GM19239 (cell line): ENCODE measurements around the gene METTL8.
"Not testable (repeated sequence)": the region's sequence is repeated elsewhere in the genome, so short reads cannot be mapped to it uniquely, and the experiment has no call there.

Experiments
- DNase-seq: peaks from one replicate; pipeline ENCODE4 v3.0.0; 2011; ENCODE audit warnings: low spot score; ENCODE audit not compliant: insufficient read length
- FAIRE-seq: peaks from 2 replicates; lab custom pipeline; 2011; peaks lifted over from hg19 to GRCh38; lab: Jason Lieb, UNC

Gene METTL8

DNA sequence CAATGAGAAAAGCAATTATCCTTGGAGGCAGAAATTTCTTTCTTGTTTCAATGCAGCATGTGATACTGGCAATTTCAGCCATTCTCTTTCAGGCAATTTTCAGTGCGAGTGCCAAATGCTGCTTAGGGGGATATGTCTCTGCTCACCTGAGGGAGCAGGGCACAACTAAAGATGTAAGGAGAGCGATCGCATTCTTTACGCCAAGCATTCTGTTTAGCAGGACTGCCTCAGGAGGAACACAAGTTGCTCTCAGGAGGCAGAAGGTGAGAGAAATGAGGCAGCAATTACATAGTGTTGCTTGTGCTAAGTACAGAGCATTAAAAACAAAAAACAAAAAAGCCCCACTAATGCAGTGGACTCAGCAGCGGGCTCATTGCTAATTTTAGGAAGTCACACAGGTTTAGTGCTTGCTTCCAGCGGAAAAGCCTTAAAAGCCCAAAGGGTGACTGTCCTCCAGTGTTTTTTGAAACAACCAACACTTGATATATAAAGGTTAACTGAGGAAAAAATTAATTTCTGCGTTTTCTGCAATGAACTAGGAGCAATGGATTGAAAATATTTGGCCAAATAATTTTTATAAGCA lies 116.9 kb downstream of the METTL8 start:
- FAIRE-seq (peak; percentile 18), DNase-seq (no peak)

- FAIRE-seq (no peak), DNase-seq (no peak)
Measured at GRCh38 chr2:171316220-171316619, 117.6 kb downstream of the METTL8 start.

DNA sequence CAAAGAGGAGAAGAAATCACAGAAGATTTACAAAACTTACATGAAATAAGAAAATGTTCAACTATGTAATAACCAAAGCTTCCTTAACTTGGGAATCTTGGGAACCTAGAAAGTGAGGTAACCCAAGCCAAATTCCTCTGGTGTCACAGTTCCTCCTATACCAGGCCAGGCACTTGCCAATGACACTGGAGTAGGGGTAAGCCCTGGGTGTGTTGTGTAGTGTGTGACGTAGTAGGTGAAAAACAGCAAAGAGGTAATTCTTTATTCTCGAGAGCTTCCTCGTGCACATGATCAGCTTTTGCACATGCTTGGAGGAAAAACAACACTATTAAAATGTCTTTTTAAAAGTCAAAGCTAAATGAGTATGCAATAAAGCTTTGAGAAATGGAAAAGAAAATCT lies 118.0 kb downstream of the METTL8 start:
- DNase-seq: no peak
- no peak for FAIRE-seq

DNA sequence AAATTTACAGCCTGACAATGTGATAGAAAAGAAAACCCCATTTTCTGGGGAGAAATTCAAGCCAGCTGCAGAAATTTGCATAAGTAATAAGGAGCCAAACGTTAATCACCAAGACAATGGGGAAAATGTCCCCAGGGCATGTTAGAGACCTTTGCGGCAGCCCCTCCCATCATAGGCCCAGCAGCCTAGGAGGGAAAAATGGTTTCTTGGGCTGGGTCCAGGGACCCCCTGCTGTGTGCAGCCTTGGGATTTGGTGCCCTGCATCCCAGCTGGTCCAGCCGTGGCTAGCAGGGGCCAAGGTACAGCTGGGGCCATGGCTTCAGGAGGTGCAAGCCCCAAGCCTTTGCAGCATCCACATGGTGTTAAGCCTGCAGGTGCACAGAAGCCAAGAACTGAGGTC lies 121.6 kb downstream of the METTL8 start:
- DNase-seq: not testable (repeated sequence)

DNA sequence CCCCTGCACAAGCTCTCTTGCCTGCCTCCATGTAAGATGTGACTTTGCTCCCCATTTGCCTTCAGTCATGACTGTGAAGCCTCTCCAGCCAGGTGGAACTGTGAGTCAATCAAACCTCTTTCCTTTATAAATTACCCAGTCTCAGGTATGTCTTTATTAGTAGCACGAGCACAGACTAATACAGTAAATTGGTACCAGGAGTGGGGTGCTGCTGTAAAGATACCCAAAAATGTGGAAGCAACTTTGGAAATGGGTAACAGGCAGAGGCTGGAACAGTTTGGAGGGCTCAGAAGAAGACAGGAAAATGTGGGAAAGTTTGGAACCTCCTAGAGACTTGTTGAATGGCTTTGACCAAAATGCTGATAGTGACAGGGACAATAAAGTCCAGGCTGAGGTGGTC lies 122.2 kb downstream of the METTL8 start:
- FAIRE-seq, DNase-seq: not testable (repeated sequence)

More for the DNA sequence above, 121.6 kb downstream of the METTL8 start:
- not testable (repeated sequence) for FAIRE-seq

DNA sequence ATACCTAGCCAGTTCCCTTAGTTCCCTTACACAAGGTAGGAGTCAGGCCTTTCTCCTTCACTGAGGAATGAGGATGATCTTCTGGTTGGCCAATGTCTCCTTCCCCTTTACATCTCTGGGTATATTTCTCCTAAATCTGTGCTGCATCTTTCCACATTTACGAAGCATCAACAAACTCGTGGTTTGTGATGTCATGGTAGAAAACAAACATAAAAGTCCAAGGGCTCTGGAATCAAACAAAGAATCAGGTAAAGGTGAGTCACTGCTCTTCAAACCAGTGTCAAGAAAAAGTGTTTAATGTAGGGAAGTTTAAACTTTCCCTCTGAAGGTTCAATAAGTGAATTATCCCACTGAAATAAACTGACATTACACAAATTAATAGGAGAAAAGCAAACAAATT lies 122.9 kb downstream of the METTL8 start:
- FAIRE-seq (no peak), DNase-seq (no peak)

GRCh38 chr2:171309455-171310286 lies 124.1 kb downstream of the METTL8 start:
- no peak for DNase-seq
- FAIRE-seq: no peak

- DNase-seq (no peak), FAIRE-seq (no peak)
Measured at GRCh38 chr2:171308280-171309054, 125.3 kb downstream of the METTL8 start.

- DNase-seq (peak; percentile 12), FAIRE-seq (peak; percentile 63)
Measured at GRCh38 chr2:171307560-171307959, 126.2 kb downstream of the METTL8 start.

DNA sequence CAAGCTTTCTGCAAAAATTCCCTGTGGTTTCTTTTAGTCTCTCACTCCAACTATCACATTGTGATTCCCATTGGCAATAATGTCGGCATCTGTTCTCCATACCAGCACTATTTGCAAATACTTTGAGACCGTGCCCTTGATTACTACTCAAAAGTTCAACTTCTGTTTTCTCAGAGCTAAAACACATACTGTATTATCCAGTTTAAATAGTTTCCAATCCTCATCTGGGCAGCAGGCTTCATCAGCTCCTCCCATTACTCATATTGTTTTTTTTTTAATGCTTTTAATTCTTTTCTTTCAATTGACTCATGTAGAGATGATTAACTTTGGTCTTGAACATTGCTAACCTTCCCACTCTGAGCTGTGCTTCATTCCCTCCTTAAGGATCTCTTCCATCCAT lies 135.8 kb downstream of the METTL8 start:
- FAIRE-seq (no peak), DNase-seq (no peak)

- FAIRE-seq (no peak), DNase-seq (no peak)
Measured at GRCh38 chr2:171294608-171295007, 139.2 kb downstream of the METTL8 start.

GRCh38 chr2:171293661-171294060 lies 140.1 kb downstream of the METTL8 start:
- DNase-seq: no peak
- FAIRE-seq: no peak

DNA sequence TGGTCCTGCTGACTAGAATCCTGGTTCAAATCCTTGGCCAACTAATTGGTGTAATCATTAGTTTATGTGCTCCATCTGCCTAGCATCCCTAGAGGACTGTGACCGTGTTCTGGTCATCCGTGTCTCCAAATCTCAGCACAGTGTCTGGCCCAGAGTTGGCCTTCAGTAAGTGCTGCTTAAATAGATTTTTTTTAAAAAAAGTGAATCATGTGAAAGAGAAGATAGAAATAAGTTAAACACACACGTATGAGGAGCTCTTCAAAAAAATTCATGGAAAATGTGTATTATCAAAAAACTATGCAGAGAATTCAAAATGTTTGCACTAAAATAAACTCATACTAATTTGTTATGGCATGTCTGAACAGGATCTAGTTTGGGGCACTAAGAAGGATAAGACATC lies 143.8 kb downstream of the METTL8 start:
- FAIRE-seq (no peak), DNase-seq (no peak)

DNA sequence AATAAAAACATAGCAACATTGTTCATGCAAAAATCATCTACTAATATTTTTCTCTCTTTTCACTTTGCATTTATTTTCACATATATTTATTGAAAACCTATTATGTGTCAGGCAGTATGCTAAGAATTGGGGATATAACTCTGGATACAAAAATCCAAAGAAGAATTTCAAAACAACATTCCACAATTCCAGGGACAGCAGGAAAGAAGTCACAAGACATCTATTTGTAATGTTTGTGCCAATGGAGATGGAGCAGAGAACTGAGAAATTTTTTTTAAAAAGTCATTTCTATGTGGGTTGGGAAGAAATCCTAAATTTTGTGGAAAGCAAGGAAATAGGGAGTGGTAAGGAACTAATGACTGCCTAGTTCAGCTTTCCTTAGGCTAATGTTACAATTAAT lies 144.5 kb downstream of the METTL8 start:
- FAIRE-seq (no peak), DNase-seq (no peak)

DNA sequence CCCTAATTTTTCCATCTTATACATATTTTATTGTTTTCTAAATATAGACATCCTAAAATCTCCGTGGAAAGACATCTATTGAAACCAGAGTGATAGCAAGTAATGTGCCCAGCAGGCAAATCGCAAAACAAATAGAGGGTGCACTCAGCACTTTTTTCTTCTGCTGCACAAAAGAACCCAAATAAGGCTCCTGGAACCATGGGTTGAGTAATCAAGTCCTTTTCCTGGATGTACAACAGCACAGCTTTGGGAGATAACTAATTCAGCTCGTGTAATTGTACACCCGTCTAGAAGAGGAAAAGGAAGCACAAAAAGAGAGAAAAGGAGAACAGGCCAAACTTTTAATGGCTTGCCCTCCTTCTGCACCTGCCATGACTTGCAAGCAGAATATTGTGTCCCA lies 146.2 kb downstream of the METTL8 start:
- FAIRE-seq (no peak), DNase-seq (no peak)

- DNase-seq (no peak), FAIRE-seq (no peak)
Measured at GRCh38 chr2:171287036-171287571, 146.7 kb downstream of the METTL8 start.

- DNase-seq (no peak), FAIRE-seq (no peak)
Measured at GRCh38 chr2:171281110-171281509, 152.7 kb downstream of the METTL8 start.

GRCh38 chr2:171279983-171280790 lies 153.6 kb downstream of the METTL8 start:
- FAIRE-seq (no peak), DNase-seq (no peak)

- no peak for DNase-seq
- no peak for FAIRE-seq
Measured at GRCh38 chr2:171274757-171275156, 159.0 kb downstream of the METTL8 start.

- no peak for DNase-seq
- no peak for FAIRE-seq
Measured at GRCh38 chr2:171271971-171272436, 161.8 kb downstream of the METTL8 start.
